GM12891 (cell line): ENCODE measurements around the gene WDTC1.

Experiments
- DNase-seq: peaks from one replicate; pipeline ENCODE4 v3.0.0; 2011; ENCODE audit warnings: low spot score; ENCODE audit not compliant: insufficient read length
- FAIRE-seq: peaks from 2 replicates; lab custom pipeline; 2011; peaks lifted over from hg19 to GRCh38; lab: Jason Lieb, UNC
- PAX5 ChIP-seq: IDR thresholded peaks from 2 replicates; pipeline ENCODE4 v1.6.1; 2011; ENCODE audit warnings: low read length, moderate library complexity, mild to moderate bottlenecking; ENCODE audit not compliant: insufficient read depth, severe bottlenecking
- POLR2A ChIP-seq: IDR thresholded peaks from 2 replicates; pipeline ENCODE4 v1.6.1; 2011; ENCODE audit warnings: low read depth, low read length, control low read depth
- POLR2AphosphoS5 ChIP-seq: IDR thresholded peaks from 2 replicates; pipeline ENCODE4 v1.6.1; 2011; ENCODE audit warnings: low read depth, low read length, control low read depth
- POU2F2 ChIP-seq: IDR thresholded peaks from 2 replicates; pipeline ENCODE4 v1.6.1; 2011; ENCODE audit warnings: low read depth, mild to moderate bottlenecking, control low read depth, low read length, moderate library complexity
- SPI1 ChIP-seq: IDR thresholded peaks from 2 replicates; pipeline ENCODE4 v1.6.1; 2011; ENCODE audit warnings: low read depth, low read length, control low read depth
- TAF1 ChIP-seq: IDR thresholded peaks from 2 replicates; pipeline ENCODE4 v1.6.1; 2011; ENCODE audit warnings: low read depth, low read length, control low read depth

The WDTC1 gene

DNA sequence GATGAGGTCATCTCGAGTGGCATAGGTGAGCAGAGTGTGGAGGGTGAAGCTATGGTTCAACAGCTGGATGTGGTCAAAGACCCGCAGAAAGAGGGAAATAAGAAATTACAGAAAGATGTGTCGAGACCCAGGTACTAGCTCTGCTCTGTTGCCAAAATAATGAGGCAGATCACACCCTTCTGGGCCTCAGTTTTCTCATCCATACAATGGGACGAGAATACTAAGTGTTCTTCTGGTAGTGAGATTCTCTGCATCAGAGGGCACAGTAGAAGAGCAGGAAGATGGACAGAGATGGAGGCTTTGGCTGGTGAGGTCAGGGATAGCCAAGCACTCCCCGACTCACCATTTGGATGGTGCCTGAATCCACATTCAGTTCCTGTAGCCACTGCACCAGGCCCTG, 121.3 kb downstream of the WDTC1 start:
- DNase-seq (no peak), FAIRE-seq (no peak)
- no peak for TF ChIP-seq SPI1
- no peak for TF ChIP-seq POU2F2
- TF ChIP-seq POLR2A, result no peak
- TF ChIP-seq POLR2AphosphoS5, result no peak

- FAIRE-seq (no peak), DNase-seq (no peak)
- TF ChIP-seq TAF1 (no peak), POLR2A (no peak), PAX5 (no peak), POLR2AphosphoS5 (no peak), POU2F2 (no peak), SPI1 (no peak)
Observed at GRCh38 chr1:27356277-27356618, 121.8 kb downstream of the WDTC1 start.

DNA sequence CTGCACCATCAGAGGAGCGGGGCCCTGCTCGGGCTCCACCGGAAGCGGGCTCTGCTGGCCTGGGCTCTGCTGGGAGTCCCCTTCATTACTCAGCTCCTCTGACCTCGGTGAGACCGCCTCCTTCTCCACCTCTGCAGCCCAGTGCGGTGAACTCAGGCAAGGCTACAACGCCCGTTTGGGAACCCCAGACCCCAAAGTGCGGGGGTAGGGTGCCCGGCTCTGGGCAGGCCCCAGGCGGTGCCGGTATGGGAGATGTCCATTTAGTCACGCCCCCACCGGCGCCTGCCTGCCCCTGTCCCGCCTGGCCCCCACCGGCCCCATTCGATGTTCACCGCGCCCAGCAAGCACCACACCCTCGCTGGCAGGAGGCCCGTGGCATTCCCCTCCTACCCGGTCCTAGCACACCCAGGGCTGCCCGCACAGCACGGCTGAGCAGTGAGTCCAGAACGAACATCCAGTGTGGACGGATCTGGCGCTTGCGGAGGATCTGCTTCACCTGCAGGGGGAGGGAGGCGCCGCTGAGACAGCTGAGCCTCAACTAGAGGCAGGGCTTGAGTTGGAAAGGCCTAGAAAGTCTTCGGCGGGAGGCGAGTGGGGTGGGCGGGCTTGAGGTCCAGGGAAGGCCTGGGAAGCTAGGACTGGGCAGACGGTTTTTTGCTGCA, 122.3 kb downstream of the WDTC1 start:
- FAIRE-seq (peak; percentile 70), DNase-seq (no peak)
- no peak for TF ChIP-seq SPI1
- TF ChIP-seq PAX5, result no peak
- no peak for TF ChIP-seq TAF1
- no peak for TF ChIP-seq POU2F2
- TF ChIP-seq POLR2A, result no peak
- no peak for TF ChIP-seq POLR2AphosphoS5

DNA sequence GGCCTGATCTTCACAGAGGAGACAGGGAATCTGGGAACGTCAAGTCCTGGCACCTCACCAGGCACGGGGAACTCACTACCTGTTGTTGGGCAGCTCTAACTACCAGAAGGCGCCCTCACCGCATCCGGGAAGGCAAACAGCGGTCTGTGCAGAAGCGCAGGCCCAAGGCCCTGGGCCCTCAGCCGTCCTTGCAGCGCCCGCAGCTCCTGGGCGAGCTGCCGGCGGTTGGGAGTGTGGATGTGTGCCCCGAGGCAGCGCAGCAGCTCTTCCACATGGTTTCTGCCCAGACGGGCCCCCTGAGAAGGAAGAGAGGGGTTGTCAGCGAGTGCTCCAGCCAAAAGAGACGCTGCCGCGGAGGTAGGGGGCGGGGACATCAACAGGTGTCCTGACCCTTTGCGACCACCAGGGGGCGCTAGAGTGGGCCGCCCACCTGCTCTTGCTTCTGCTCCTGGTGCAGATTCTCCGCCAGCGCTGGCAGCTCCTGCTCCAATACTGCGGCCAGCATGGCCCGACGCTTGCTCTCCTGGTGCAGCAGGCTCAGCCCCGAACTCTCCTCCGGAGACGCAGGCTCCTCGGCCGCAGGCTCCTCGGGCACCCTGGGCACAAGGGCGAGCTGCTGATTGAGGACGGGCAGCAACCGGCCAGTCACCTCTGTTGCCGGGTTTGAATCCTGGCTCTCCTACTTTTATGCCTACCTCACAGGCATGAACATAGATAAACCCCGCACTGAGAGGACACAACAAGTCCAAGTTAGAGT, 123.0 kb downstream of the WDTC1 start:
- DNase-seq (peak; percentile 96), FAIRE-seq (peak; percentile 84)
- TF ChIP-seq POLR2AphosphoS5 (no peak), POLR2A (no peak), SPI1 (no peak), PAX5 (no peak), TAF1 (no peak), POU2F2 (no peak)
